GM19438 (cell line): ENCODE results near the gene XAB2.
A peak's percentile ranks its signal among the peaks of the same experiment; 100 is the strongest.
"Not testable (repeated sequence)": the region's sequence is repeated elsewhere in the genome, so short reads cannot be mapped to it uniquely, and the experiment has no call there.

Experiments used
- ATAC-seq: cut with Tn5 transposase; IDR thresholded peaks from one replicate; pipeline ENCODE4 v1.9.1; 2021; ENCODE audit warnings: low read depth; ENCODE audit not compliant: unreplicated experiment

The XAB2 gene

GRCh38 chr19:7652061-7652641, 22.8 kb upstream of the XAB2 start:
- ATAC-seq, result no peak

- ATAC-seq, result no peak
Measured at GRCh38 chr19:7650148-7650547, 20.8 kb upstream of the XAB2 start.

- ATAC-seq, result no peak
Measured at GRCh38 chr19:7648265-7649014, 19.1 kb upstream of the XAB2 start.

GRCh38 chr19:7647156-7647555, 17.8 kb upstream of the XAB2 start:
- no peak for ATAC-seq

- ATAC-seq, result no peak
Measured at GRCh38 chr19:7646426-7646700, 17.0 kb upstream of the XAB2 start.

- no peak for ATAC-seq
Measured at GRCh38 chr19:7645656-7646425, 16.5 kb upstream of the XAB2 start.

GRCh38 chr19:7645163-7645562, 15.8 kb upstream of the XAB2 start:
- ATAC-seq, result no peak

GRCh38 chr19:7644550-7644877, 15.2 kb upstream of the XAB2 start:
- ATAC-seq, result no peak

GRCh38 chr19:7643629-7644549, 14.5 kb upstream of the XAB2 start:
- not testable (repeated sequence) for ATAC-seq

- ATAC-seq, result no peak
Measured at GRCh38 chr19:7643031-7643415, 13.7 kb upstream of the XAB2 start.

GRCh38 chr19:7642295-7643030, 13.1 kb upstream of the XAB2 start:
- ATAC-seq, result no peak

GRCh38 chr19:7641290-7642276, 12.2 kb upstream of the XAB2 start:
- ATAC-seq, result no peak

- ATAC-seq, result no peak
Measured at GRCh38 chr19:7640803-7641202, 11.5 kb upstream of the XAB2 start.

- ATAC-seq, result no peak
Measured at GRCh38 chr19:7639863-7640348, 10.6 kb upstream of the XAB2 start.

- no peak for ATAC-seq
Measured at GRCh38 chr19:7638802-7639465, 9.6 kb upstream of the XAB2 start.

- peak; percentile 28 for ATAC-seq
Measured at GRCh38 chr19:7637374-7638256, 8.3 kb upstream of the XAB2 start.

- peak; percentile 60 for ATAC-seq
Measured at GRCh38 chr19:7636691-7637373, 7.5 kb upstream of the XAB2 start, which contains the start of gene STXBP2. STXBP2 (plus strand) TSS chr19:7637110; CDS start chr19:7637150, 40 bp downstream.
